NCI-H128 (cell line): ENCODE data around the gene SRRM2.
A peak's percentile ranks its signal among the peaks of the same experiment; 100 is the strongest.

ENCODE experiments used
- DNase-seq: peaks from one replicate; lab custom pipeline; 2025; ENCODE audit not compliant: unreplicated experiment; lab: John Stamatoyannopoulos, UW

The SRRM2 gene

DNA sequence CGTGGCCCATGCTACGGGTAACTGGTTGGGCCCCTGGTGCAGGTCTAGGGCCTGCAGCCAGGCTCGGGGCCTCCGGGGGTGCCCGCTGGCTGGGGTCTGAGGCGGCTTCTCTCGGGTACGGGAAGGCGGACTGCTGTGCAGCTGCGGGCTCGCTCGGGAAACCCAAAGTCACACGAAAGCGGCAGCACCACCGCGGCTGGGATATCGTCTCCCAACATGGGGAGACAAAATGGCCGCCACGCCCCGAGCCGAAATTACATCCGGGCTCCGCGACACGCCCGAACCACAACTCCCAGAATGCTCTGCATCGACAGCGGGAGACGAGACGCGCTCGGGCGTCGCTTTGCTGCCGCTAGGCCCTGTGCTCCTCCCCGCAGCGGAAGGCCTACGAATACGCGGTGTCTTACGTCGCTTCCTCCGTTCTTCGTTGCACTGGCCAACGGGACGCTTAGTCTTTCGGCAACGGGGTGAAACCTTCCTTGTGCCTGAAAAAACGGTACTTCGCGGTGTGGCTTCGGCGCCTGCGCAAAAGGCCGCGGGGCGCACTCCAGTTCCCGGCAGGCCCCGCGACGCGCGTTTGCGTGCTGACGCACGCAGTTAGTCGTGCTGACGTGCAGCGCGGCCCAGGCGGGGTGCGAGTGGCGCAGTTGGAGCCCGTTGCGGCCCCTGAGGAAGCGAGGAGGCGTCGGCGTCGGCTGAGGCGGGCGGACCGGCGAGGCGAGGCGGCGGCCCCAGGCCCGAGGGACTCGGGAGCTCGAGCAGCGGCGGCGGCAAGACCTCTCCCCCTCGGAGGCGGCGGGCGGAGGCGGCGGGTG, at the start of gene SRRM2:
Gene SRRM2, plus strand, starts transcription at position 604 of the 815 bp plus-strand sequence. CDS start 3,727 bp downstream, outside the sequence.
- DNase-seq, result peak; percentile 89

DNA sequence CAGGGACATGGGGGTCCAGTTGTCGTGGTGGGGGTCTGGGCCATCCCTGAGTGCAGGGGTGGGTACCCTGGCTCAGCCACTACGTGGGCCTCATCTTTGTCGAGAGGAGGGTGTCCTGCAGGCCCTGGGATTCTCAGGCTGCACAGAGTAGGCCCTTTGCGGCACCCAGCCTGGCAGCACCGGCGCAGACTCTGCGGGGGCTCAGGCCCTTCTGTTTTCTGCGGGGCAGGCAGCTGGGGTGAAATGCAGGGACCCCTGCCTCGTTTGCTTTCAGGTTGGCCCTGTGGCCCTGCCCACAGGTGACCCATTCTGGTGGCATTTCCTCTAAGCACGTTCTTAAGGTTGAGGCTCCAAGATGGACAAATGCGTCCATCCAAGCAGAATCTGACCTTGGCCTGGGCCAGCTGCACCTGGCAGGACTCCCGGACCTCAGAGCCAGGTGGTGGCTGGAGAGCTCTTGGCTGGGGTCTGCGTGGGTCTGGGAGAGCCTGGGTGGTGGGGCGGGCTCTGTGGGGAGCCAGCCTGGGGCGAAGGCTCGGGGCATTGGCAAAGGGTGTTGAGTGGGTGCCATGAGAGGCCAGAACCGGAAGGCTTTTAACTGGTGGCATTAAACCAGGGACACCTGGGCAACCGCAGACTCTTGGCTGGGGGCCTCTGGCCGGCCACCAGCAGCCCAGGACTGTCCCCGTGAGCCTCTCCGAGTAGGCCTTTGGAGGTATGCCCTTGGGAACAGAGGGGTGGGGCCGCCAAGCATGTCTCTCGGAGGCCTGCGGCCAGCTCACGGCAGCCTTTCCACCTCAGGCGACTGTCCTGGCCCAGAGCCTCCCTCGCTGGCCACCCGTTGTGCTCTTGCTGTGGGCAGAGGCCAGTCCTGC, 49.3 kb upstream of the SRRM2 start:
- no peak for DNase-seq

DNA sequence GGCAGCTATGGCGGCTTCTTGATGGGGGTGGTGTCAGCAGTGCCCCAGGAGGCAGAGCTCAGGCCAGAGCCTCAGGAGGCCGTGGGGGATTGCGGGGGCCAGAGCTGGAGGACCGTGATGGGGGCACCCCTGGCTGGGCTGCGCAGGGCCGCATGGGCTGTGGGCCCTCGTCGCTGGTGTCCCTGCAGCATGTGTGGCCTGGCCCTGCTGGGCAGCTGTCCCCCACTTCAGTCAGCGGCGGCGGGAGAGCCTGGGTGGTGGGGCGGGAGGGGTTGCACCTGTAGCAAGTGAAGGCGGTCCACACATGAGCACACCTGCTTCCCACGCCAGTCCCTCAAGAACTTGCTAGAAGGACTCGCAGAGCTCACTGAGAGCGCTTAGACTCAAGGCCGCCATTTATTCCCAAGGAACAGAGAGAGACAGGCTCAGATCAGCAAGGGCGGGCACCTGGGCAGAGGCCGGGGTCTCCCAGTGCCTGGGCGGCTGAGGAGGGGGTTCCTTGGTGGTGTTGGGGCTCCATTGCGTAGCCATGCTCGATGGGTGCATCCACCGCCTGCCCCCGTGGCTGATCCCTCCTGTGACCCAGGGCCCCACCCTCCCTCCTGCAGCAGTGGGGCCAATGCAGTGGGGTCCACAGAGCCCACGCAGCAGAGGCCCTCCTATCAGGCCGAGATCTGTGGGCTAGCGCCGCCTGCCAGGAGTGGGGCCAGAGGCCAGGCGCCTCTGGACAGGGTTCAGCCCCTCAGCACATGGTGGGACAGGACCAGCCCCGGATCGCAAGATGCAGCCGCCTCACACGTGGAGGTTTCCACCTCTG, 48.1 kb upstream of the SRRM2 start:
- DNase-seq, result no peak

DNA sequence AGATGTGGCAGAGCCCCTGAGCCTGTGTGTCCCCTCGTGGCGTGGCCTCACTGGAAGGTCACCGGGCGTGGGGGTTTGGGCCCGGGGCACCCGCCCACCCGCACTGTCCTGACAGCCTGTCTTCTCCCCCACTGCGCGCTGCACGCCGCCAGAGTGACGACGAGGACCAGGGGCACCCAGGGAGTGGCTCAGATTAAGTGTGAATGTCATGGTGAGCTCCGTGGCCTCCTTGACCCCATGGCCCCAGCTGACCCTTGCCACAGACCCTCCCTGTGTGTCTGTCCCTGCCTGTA, 47.5 kb upstream of the SRRM2 start:
- no peak for DNase-seq

DNA sequence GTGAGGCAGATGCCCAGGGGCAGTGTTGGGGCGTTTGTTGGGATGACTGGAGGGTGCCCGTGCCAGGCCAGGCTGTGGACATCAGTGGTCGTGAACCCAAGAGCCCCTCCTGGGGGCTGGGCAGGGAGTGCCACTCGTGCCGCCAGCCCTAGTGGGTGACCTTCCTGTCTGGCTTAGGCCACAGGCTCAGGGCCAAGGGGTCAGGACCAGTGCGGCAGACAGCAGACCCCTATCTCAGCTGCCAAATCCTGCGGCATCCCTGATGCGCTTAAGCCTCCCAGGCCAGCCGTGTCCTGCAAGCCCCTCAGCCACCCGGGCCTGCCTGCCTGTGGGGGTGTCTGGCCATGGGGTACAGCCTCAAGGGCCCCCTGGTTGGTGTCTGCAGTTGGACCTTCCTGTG, 47.1 kb upstream of the SRRM2 start:
- no peak for DNase-seq

DNA sequence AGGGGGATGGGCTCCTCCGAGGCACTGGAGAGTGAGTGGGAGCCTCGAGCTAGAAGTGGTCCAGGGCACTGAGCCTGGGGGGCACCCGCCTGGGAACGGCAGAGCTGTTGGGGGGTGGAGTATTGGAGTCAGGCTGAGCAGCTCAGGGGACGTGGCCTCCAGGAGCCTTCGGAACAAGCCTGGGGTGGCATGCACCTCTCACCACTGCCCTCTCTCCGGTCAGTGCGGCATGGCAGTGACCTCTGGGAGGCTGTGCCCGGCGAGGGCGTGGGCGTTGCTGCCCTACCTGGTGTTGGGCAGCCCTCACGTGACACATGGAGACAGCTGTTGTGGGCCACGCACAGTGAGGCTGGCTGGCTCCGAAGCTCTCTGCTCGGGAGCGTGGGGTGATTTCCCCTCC, 46.4 kb upstream of the SRRM2 start:
- DNase-seq, result no peak

DNA sequence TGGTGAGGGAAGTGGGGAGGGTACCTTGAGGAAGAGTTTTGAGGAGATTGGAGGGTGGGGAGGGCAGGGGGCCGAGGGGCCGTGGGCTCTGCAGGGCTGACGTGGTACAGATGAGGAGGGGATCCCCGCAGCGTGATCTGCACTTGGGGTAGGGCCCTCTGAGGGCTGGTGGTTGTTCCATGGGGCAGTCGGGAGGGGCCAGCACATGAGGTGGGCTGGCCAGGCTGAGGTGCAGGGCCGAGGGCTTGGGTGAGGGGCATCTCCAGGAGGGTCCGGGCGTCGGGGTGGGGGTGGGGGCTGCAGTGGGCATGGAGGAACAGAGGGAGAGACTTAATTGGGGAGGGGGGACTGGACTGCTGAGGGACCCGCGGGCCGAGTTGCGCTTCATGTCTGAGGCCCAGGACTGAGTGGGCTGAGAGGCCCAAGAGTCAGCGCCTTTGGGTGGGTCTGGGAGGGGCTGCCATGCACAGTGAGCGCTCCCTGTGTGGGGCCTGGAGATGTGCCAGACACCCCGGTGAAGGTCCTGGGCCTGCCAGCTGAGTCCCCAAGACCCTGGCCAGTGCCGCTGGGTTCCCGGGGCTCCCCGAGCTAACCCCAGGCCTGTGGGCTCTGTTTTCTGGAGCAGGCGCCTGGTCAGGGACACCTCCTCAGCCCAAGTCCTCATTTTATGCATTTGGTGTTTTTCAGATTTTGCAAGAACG, 45.7 kb upstream of the SRRM2 start:
- no peak for DNase-seq

DNA sequence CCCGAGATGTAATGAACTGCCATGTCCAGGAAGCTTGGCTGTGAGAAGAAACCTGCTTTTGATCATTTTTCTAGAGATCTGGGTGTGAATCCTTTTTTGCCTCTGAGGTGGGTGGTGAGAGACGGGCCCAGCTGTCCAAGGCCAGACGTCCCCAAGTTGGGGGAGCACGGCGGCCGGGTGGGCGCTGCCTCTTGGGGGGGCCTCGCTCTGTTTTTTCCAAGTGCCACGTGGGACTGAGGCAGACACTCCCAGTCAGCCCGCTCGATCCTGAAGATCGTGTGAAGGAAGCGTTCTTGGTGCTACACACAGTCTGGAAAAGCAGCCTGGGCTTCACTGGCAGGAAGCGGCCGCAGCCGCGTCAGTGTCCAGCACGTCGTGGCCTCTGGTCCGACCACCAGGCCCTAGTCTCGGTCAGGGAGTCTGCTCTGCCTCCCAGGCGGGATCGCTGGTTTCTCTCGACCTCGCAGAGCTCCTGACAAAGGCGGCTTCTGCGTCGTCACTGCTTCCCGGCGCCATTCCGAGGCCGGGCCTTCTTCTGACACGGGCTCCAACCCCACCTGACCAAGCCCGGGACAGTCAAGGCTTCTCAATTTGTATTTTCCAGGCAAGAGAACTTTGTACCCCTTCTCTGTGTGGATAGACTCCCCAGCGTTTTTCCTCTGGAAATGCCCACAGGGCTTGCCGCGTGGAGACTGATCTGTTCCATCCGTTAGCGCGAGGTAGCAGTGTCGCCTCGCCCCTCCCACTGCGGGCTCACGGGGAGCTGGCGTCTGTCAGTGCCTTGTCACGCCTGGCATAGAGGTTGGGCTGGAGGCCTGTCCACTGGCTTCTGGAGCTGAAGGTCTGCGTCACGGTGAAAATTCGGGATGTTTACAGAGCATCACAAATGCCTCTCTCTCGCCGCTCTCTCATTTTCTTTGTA, 44.8 kb upstream of the SRRM2 start:
- DNase-seq, result no peak

DNA sequence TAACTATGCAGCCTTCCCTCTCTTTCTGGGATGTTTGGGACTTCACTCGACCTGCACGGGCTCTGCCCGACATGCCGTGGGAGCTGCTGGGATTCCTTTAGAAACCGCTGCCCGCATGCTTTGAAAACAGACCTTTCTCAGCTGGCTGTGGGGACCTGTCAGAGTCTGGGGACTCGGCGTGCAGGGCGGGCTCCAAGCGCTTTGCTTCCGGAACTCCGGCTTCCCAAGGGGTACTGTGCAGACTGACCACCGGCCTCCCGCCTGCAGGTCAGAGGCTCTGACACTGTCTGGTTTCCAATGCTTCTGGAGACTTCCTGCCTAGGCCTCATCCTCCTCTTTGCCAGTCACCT, 44.2 kb upstream of the SRRM2 start:
- DNase-seq, result no peak

DNA sequence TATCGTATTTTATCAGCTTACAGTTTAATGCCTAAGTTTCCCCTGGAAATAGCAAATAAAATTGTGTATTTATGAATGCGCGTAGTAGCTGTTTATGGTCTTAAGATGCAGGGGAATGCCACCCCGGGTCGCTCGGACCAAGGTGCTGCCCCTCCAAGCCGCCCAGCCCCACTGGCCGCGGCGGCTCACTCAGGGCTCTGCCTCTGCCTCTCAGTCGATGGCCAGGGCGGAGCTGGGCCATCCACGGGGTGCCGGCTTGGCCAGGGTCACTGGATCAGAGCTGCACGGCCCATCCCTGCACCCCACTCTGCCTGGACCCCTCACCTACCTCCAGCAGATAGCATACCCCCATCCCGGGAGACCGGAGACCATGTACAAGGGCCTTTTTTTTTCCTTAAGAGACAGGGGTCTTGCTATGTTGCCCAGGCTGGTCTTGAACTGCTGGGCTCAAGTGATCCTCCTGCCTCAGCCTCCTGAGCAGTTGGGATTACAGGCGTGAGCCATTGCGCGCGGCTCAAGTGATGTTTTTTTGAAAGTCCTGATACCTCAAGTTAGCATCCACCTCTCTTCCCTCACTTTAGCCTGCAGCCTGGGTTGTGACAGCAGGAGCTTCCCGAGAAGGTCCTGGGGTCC, 43.4 kb upstream of the SRRM2 start:
- DNase-seq, result no peak

DNA sequence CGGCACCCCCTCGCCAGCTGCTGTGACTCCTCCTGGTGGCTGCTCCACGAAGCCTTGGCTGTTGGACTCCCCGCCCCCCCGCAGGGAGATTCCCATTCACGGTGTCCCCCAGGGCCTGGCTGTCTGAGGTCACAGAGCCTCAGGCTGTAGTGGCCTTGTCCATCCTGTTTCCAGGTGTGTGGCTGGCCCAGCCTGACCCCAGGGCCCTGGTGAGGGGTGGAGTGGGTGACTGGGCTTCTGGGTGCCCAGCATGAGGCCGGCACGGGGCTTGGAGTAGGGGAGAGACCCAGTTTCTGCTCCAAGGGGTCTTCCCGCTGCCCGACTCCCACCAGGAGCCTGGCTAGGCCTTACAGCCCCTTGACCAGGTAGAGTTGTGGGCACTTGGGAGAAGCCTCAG, 42.9 kb upstream of the SRRM2 start:
- no peak for DNase-seq

DNA sequence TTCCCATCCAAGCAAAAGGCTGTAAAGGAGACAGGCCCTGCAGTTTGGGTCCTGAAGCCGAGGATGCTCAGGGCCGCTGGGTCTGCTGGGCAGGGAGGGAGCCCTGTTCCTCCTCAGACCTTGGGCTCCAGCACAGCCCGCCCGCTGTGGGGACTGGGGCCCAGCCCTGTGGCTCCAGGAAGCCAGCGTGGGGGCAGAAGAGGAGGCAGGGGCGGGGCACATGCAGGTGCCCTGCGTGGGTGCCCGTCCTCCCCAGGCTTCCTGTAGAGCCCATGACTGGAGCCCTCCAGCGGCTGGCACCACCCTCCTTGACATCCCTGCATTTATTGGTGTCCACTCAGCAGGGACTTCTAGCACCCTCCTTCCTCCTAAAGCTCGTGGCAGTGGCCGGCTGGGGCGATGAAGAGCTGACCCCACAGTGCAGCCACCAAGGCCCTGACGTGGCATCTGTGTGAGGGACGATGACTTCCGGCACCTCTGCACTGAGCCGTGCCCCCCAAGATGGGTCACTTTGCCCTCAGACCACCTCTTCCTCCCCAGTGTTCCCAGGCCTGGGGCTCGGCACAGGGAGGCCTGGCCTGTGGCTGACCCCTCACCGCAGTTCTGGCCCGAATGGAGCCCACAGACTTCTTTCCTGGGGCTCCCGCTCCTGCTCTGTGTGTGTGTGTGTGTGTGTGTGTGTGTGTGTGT, 42.3 kb upstream of the SRRM2 start:
- DNase-seq, result no peak

DNA sequence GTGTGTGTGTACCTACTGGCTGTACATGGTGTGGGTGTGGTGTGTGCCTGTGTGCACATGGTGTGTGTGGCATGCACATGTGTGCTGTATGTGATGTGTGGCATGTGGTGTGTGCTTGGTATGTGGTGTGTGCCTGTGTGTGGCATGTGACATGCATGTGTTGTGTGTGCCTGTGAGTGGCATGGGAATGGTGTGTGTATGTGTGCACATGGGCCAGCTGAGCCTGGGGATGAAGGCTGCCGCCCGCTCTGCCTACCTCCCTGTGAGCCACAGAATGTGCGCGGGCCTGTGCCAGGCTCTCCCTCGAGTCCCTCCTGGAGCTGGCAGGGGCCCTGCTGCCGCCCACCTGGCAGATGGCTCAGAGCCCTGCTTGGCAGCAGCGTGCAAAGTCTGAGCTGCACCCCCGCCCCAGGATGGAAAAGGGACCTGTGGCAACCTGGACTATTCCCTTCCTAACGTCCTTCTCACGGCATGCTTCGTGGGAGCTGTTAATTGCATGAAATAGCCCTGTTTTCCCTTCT, 41.7 kb upstream of the SRRM2 start:
- DNase-seq, result no peak

DNA sequence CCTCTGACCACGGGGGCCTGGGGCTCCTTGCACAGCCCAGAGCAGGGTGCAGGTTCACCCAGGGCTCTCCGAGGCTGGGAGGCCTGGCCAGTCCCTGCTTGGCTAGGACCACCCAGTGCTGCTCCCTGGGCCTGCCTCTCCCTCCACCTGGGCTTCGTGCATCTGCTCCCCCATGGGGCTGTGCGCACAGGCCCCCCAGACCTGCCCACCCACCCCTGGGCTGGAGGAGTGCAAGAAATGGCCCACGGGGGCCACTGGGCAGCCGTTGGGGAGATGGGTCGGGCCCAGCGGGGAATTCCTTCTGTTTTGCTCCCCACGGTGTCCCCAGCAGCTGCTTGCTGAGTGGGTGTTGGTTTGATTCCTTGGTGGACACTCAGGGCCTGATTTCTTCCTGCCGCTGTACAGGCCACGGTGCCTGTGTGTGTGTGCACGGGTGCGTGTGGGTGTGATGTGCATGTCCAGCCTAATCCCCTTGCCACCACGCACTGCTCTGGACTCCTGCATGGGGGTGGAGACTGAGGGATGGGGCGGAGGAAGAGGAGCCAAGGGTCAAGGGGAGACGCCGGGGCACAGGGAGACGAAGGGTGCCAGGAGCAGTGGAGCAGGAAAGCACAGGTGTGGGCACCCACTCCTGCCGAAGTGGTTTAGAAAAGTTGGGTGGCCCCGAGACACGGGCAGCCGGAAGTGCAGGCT, 40.9 kb upstream of the SRRM2 start:
- no peak for DNase-seq

DNA sequence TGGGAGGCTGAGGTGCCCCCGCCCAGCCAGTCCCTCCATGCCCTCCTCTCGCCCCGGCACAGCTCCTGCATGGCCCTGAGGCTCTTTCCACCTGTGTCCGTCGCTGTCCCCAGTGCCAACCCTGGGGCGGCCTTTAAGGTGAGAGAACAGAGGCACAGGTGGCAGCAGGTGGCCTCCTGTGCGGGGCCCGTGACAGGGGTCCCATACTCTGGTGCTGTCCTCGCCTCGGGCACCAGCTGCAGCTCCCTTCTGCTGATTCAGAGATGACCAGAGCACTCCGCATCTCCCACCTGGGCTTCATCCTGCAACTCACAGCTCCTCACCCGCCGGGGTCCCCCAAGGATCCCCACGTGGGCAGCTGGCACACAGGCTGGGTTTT, 40.4 kb upstream of the SRRM2 start:
- no peak for DNase-seq

DNA sequence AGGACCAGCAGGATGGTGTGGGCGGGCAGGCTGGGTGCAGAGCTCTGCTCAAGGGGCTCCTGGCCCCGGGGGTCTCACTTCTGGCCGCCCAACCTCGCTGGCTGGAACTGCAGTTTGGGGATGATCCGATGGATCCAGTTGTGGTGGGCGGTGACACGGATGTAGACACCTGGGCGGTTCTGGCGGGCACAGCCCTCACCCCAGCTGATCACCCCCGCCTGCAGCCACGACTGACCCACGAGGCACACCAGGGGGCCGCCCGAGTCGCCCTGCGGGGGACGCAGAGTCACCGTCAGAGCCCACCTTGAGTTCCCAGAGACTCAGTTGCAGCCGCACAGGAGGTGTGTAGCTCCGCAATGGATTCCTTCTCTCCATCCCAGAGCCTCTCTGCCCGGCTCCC, 39.9 kb upstream of the SRRM2 start:
- DNase-seq, result no peak

DNA sequence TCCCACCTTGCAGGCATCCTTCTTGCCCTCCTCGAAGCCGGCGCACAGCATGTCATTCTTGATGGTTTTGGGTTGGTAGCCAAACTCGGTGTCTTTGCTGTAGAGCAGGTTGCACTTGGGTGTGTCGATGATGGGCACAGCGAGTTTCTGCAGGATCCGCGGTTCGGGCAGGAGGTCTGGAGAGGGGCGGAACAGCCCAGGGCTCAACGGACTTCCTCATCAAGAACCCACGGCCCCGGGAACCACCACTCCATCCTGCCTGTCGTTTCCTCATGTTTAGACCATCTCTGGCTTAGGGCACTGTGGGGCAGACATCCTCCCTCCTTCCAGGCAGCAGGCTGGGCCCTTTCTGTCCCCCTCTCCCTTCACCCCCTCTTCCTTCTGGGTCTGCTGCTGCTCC, 38.9 kb upstream of the SRRM2 start:
- no peak for DNase-seq
